GM18873 (cell line): ENCODE data around the gene MIPOL1.
"Not testable (repeated sequence)": the region's sequence is repeated elsewhere in the genome, so short reads cannot be mapped to it uniquely, and the experiment has no call there.

Experiments
- ATAC-seq: cut with Tn5 transposase; IDR thresholded peaks from one replicate; pipeline ENCODE4 v1.9.1; 2021; ENCODE audit warnings: mild to moderate bottlenecking, moderate library complexity, moderate number of reproducible peaks; ENCODE audit not compliant: unreplicated experiment, low FRiP score

The MIPOL1 gene

GRCh38 chr14:37187294-37187693, 10.4 kb upstream of the MIPOL1 start:
- no peak for ATAC-seq

DNA sequence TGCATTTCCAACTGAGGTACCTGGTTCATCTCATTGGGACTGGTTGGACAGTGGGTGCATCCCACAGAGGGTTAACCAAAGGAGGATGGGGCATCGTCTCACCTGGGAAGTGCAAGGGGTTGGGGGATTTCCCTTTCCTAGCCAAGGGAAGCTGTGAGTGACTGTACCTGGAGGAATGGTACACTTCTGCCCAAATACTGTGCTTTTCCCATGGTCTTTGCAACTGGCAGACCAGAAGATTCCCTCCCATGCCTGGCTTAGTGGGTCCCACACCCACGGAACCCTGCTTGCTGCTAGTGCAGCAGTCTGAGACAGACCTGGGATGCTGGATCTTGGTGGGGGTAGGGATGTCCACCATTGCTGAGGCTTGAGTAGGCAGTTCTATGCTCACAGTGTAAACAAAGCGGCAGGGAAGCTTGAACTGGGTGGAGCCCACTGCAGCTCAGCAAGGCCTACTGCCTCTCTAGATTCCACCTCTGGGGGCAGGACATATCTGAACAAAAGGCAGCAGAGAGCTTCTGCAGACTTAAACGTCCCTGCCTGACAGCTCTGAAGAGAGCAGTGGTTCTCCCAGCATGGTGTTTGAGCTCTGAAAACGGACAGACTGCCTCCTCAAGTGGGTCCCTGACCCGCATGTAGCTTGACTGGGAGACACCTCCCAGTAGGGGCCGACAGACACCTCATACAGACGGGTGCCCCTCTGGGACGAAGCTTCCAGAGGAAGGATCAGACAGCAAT, 9.7 kb upstream of the MIPOL1 start:
- not testable (repeated sequence) for ATAC-seq

- not testable (repeated sequence) for ATAC-seq
These were observed 8.0 kb upstream of the MIPOL1 start for GRCh38 chr14:37189733-37190132.

DNA sequence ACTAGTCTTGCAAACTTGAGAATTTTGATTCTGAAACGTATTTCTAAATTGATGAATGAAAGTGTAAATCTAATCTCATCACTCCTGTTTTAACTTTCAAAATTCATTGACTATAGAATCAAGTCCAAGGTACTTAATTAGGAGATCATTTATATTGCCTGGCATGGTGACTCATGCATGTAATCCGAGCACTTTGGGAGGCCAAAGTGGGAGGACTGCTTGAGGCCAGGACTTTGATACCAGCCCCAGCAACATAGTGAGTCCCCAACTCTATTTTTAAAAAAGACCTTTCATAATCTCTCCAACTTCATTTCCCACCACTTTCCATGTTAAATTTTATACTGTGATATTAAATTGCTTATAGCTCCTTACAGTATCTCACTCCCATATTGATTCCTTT, 3.0 kb upstream of the MIPOL1 start:
- no peak for ATAC-seq

DNA sequence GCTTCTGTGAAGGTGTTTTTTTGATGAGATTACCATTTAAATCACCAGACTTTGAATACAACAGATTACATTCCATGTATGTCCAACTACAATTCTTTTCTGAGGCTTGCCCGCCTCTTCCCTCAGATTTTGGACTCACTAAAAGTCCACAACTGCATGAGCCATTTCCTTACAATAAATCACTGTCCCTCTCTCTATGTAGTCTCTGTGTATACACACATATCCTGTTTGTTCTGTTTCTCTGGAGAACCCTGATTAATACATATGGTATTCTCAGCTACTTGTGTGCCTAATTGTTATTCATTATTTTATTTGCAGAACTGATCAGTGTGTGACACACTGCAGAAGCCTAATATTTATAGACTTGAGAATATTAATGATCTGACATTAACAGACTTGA, 2.4 kb upstream of the MIPOL1 start:
- no peak for ATAC-seq

GRCh38 chr14:37196604-37197420, 925 bp upstream of the MIPOL1 start:
- ATAC-seq: no peak

DNA sequence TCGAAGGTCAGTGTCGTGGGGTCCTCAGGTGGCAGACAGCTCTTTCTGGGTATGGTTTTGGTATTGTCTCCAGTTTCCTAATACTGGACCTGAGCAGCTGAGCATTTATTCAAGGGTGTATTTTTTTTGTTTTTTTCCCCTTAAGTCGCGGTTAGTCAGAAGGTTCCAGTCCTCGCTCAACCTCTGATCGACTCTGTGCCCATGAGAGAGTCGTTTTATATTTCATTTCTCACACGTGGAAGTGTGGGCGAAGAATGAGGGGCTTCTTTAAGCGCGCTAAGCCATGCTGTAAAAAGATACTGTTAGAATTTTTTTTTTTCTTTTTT, 499 bp downstream of the MIPOL1 start:
- ATAC-seq: no peak

- no peak for ATAC-seq
These were observed 1.2 kb downstream of the MIPOL1 start for GRCh38 chr14:37198907-37199306.

DNA sequence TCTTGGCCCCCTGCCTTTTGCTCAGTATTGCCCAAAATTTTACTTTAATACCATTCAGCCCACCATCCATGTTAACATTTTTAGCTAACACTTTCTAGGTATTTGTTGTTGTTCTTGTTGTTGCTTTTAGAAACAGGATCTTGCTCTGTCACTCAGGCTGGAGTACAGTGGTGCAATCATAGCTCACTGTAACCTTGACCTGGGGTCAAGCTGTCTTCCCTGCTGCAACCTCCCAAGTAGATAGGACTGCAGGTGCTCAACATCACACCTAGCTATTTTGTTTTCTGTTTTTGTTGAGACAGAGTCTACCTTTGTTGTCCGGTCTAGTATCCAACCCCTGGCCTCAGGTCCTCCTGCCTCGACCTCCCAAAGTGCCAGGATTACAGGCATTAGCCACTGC, 4.0 kb downstream of the MIPOL1 start:
- no peak for ATAC-seq

GRCh38 chr14:37202265-37202664, 4.5 kb downstream of the MIPOL1 start:
- ATAC-seq: no peak

GRCh38 chr14:37202812-37203211, 5.1 kb downstream of the MIPOL1 start:
- no peak for ATAC-seq

- no peak for ATAC-seq
These were observed 5.7 kb downstream of the MIPOL1 start for GRCh38 chr14:37203423-37203822.

DNA sequence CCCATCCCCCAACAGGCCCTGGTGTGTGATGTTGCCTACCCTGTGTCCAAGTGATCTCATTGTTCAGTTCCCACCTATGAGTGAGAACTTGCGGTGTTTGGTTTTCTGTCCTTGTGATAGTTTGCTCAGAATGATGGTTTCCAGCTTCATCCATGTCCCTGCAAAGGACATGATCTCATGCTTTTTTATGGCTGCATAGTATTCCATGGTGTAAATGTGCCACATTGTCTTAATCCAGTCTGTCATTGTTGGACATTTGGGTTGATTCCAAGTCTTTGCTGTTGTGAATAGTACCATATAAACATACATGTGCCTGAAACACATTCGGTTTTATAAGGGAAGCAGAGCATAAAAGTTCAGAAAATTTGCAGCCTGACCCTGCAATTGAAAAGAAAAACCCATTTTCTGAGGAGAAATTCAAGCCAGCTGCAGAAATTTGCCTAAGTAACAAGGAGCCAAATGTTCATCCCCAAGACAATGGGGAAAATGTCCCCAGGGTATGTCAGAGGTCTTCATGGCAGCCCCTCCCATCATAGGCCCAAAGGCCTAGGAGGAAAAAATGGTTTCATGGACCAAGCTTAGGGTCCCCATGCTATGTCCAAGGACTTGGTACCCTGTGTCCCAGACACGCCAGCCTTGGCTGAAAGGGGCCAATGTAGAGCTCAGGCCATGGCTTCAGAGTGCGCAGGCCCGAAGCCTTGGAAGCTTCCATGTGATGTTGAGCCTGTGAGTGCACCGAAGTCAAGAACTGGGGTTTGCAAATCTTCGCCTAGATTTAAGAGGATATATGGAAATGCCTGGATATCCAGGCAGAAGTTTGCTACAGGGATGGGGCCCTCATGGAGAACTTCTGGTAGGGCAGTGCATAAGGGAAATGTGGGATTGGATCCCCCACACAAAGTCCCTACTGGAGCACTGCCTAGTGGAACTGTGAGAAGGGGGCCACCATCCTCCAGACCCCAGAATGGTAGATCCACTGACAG, 8.2 kb downstream of the MIPOL1 start:
- not testable (repeated sequence) for ATAC-seq

GRCh38 chr14:37209617-37210016, 11.9 kb downstream of the MIPOL1 start:
- ATAC-seq: not testable (repeated sequence)

GRCh38 chr14:37210448-37210847, 12.7 kb downstream of the MIPOL1 start:
- no peak for ATAC-seq

DNA sequence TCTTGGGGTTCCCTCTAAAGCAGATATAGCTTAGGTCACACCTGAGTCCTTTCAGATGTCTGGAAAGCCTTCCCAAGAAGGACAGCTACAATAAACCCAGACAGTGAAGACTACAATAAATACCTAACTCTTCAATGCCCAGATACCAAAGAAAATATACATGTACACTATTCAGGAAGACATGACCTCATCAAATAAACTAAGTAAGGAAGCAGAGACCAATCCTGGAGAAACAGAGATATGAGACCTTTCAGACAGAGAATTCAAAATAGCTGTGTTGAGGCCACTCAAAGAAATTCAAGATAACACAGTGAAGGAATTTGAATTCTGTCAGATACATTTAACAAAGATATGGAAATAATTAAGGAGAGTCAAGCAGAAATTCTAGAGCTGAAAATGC, 15.3 kb downstream of the MIPOL1 start:
- no peak for ATAC-seq

- no peak for ATAC-seq
These were observed 17.6 kb downstream of the MIPOL1 start for GRCh38 chr14:37215345-37215744.

DNA sequence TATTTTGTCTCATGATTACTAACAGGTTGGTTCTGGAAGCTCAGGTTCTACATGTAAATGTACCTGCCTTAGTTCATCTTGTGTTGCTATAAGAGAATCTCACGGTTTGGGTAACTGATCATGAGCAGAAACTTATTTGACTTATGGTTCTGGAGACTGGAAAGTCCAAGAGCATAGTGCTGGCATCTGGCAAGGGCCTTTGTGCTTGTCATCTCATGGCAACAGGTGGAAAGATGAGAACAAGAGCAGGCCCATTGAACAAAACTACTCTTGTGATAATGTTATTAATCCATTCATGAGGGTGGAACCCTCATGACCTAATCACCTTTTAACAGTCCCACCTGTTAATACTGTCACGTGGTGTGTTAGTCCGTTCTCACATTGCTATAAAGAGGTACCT, 23.3 kb downstream of the MIPOL1 start:
- no peak for ATAC-seq

DNA sequence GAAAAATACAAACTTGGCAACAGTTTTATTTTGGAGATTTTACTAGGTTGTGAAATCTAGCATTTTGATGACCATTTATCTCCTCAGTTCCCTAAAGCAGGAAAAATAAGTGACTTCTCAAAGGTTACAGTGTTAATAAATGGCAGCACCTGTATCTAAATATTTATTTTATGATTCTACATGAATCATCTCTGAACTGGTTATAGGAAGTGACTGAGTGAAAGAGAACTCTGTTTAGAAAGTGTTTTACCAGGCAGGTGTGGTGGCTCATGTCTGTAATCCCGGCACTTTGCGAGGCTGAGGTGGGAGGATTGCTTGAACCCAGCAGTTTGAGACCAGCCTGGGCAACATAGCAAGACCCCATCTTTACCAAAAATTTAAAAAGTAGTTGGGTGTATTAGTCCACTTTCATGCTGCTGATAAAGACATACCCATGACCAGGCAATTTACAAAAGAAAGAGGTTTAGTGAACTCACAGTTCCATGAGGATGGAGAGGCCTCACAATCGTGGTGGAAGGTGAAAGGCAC, 26.3 kb downstream of the MIPOL1 start:
- no peak for ATAC-seq

DNA sequence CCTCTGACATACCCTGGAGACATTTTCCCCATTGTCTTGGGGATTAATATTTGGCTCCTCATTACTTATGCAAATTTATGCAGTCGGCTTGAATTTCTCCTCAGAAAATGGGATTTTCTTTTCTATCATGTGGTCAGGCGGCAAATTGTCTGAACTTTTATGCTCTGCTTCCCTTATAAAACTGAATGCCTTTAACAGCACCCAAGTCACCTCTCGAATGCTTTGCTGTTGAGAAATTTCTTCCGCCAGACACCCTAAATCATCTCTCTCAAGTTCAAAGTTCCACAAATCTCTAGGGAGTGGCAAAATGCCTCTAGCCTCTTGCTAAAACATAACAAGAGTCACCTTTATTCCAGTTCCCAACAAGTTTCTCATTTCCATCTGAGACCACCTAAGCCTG, 27.9 kb downstream of the MIPOL1 start:
- ATAC-seq: not testable (repeated sequence)
